ENCODE measurements around the gene CLDN5. TPM values are rescaled to one million over a fixed set of nuclear protein-coding genes. Genes with fewer than 3 reads are reported as not detected.

The CLDN5 gene
- polyA plus RNA-seq, 1 donor from 2014 or later: 0.66 TPM

DNA sequence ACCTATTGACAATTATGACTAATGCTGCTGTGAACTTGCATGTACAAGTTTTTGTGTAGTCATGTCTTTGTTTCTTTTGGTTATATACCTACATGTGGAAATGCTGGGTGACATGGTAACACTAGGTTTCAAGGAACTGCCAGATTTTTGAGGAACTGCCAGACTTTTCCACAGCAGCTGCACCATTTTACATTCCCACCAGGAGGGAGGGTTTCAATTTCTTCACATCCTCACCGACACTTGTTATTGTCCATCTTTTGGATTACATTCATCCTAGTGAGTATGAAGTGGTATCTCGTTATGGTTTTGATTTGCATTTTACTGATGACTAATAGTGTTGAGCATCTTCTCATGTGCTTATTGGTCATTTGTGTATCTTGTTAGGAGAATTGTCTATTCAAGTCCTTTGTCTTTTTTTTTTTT lies 13.3 kb downstream of the CLDN5 start:
- H3F3A ChIP-seq (ENCODE audit: insufficient read depth, low read length, poor library complexity, severe bottlenecking): no peaks in the 10 kb centered on the region
- no peak overlapping the region for H2AFZ ChIP-seq (ENCODE audit: low read depth, low read length)
- H3K27ac ChIP-seq (ENCODE audit: low read length): no peak overlapping the region
- H3K36me3 ChIP-seq (ENCODE audit: insufficient read depth, low read length): no peaks in the 10 kb centered on the region
- no peaks in the 10 kb centered on the region for H4K20me1 ChIP-seq (ENCODE audit: insufficient read depth)
- H3K4me2 ChIP-seq (ENCODE audit: low read length): no peak overlapping the region
- no peak overlapping the region for H3K9ac ChIP-seq (ENCODE audit: low read length)
- no peaks in the 10 kb centered on the region for H3K9me3 ChIP-seq (ENCODE audit: low read length)
- no peaks in the 10 kb centered on the region for H3K79me2 ChIP-seq (replicated peaks; ENCODE audit: insufficient read depth, low read length)
- H3K27me3 ChIP-seq (ENCODE audit: insufficient read depth, low read depth, low read length): no peaks in the 10 kb centered on the region
- H3K9me2 ChIP-seq (ENCODE audit: insufficient read depth, low read length): no peaks in the 10 kb centered on the region
- no peak overlapping the region for H3K4me3 ChIP-seq (ENCODE audit: low read length)
- no peak for TF ChIP-seq SMC3 (conservative IDR thresholded peaks at IDR 0.05; ENCODE audit: poor library complexity)
- no peak for TF ChIP-seq MXI1 (conservative IDR thresholded peaks at IDR 0.05; ENCODE audit: poor library complexity, severe bottlenecking)
- TF ChIP-seq, protein P1, sequence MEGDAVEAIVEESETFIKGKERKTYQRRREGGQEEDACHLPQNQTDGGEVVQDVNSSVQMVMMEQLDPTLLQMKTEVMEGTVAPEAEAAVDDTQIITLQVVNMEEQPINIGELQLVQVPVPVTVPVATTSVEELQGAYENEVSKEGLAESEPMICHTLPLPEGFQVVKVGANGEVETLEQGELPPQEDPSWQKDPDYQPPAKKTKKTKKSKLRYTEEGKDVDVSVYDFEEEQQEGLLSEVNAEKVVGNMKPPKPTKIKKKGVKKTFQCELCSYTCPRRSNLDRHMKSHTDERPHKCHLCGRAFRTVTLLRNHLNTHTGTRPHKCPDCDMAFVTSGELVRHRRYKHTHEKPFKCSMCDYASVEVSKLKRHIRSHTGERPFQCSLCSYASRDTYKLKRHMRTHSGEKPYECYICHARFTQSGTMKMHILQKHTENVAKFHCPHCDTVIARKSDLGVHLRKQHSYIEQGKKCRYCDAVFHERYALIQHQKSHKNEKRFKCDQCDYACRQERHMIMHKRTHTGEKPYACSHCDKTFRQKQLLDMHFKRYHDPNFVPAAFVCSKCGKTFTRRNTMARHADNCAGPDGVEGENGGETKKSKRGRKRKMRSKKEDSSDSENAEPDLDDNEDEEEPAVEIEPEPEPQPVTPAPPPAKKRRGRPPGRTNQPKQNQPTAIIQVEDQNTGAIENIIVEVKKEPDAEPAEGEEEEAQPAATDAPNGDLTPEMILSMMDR (IDR thresholded peaks at IDR 0.05; ENCODE audit: poor library complexity, severe bottlenecking): no peak
- TF ChIP-seq EP300 (conservative IDR thresholded peaks at IDR 0.05; ENCODE audit: poor library complexity, severe bottlenecking): no peak
- TF ChIP-seq EZH2 (IDR thresholded peaks at IDR 0.05; ENCODE audit: borderline replicate concordance, insufficient read depth, low read length, poor library complexity, severe bottlenecking): no peak
- TF ChIP-seq POLR2AphosphoS5 (IDR thresholded peaks at IDR 0.05): no peak
- no peak for TF ChIP-seq RAD21 (conservative IDR thresholded peaks at IDR 0.05)
- TF ChIP-seq, protein P2, sequence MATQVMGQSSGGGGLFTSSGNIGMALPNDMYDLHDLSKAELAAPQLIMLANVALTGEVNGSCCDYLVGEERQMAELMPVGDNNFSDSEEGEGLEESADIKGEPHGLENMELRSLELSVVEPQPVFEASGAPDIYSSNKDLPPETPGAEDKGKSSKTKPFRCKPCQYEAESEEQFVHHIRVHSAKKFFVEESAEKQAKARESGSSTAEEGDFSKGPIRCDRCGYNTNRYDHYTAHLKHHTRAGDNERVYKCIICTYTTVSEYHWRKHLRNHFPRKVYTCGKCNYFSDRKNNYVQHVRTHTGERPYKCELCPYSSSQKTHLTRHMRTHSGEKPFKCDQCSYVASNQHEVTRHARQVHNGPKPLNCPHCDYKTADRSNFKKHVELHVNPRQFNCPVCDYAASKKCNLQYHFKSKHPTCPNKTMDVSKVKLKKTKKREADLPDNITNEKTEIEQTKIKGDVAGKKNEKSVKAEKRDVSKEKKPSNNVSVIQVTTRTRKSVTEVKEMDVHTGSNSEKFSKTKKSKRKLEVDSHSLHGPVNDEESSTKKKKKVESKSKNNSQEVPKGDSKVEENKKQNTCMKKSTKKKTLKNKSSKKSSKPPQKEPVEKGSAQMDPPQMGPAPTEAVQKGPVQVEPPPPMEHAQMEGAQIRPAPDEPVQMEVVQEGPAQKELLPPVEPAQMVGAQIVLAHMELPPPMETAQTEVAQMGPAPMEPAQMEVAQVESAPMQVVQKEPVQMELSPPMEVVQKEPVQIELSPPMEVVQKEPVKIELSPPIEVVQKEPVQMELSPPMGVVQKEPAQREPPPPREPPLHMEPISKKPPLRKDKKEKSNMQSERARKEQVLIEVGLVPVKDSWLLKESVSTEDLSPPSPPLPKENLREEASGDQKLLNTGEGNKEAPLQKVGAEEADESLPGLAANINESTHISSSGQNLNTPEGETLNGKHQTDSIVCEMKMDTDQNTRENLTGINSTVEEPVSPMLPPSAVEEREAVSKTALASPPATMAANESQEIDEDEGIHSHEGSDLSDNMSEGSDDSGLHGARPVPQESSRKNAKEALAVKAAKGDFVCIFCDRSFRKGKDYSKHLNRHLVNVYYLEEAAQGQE (IDR thresholded peaks at IDR 0.05; ENCODE audit: borderline replicate concordance): no peak
- no peak for TF ChIP-seq TAF1 (IDR thresholded peaks at IDR 0.05; ENCODE audit: low read depth)

DNA sequence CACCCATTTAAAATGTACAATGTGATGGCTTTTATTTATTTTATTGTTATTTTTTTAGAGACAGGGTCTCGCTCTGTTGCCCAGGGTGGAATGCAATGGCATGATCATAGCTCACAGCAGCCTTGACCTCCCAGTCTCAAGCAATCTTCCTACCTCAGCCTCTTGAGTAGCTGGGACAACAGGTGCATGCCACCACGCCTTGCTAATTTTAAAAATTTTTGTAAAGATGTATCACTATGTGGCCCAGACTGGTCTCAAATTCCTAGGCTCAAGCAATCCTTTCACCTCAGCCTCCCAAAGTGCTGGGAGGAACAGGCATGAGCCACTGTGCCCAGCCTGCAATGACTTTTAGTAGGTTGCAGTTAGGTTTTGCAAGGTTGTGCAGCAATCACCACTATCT lies 14.3 kb downstream of the CLDN5 start:
- no peak overlapping the region for H3K27ac ChIP-seq (ENCODE audit: low read length)
- TF ChIP-seq POLR2AphosphoS5 (IDR thresholded peaks at IDR 0.05) (no peak), EZH2 (IDR thresholded peaks at IDR 0.05; ENCODE audit: borderline replicate concordance, insufficient read depth, low read length, poor library complexity, severe bottlenecking) (no peak), EP300 (conservative IDR thresholded peaks at IDR 0.05; ENCODE audit: poor library complexity, severe bottlenecking) (no peak), SMC3 (conservative IDR thresholded peaks at IDR 0.05; ENCODE audit: poor library complexity) (no peak), TAF1 (IDR thresholded peaks at IDR 0.05; ENCODE audit: low read depth) (no peak), RAD21 (conservative IDR thresholded peaks at IDR 0.05) (no peak)
- TF ChIP-seq, protein P1 (IDR thresholded peaks at IDR 0.05; ENCODE audit: poor library complexity, severe bottlenecking): no peak
- H3K27me3 ChIP-seq (ENCODE audit: insufficient read depth, low read depth, low read length): no peaks in the 10 kb centered on the region
- no peak overlapping the region for H2AFZ ChIP-seq (ENCODE audit: low read depth, low read length)
- no peaks in the 10 kb centered on the region for H3F3A ChIP-seq (ENCODE audit: insufficient read depth, low read length, poor library complexity, severe bottlenecking)
- no peaks in the 10 kb centered on the region for H3K36me3 ChIP-seq (ENCODE audit: insufficient read depth, low read length)
- no peaks in the 10 kb centered on the region for H4K20me1 ChIP-seq (ENCODE audit: insufficient read depth)
- H3K79me2 ChIP-seq (replicated peaks; ENCODE audit: insufficient read depth, low read length): no peaks in the 10 kb centered on the region
- no peak overlapping the region for H3K4me2 ChIP-seq (ENCODE audit: low read length)
- H3K9me2 ChIP-seq (ENCODE audit: insufficient read depth, low read length): no peaks in the 10 kb centered on the region
- H3K9me3 ChIP-seq (ENCODE audit: low read length): no peaks in the 10 kb centered on the region
- H3K9ac ChIP-seq (ENCODE audit: low read length): no peak overlapping the region
- H3K4me3 ChIP-seq (ENCODE audit: low read length): no peak overlapping the region
